Fibroblast of skin of abdomen (primary cell): ENCODE measurements around the gene ATP8B2. TPM values are rescaled to one million over a fixed set of nuclear protein-coding genes. Genes with fewer than 3 reads are reported as not detected.
"Not testable (repeated sequence)": the region's sequence is repeated elsewhere in the genome, so short reads cannot be mapped to it uniquely, and the experiment has no call there.

ENCODE experiments used
- DNase-seq: peaks from one replicate; pipeline ENCODE4 v3.0.0-alpha.2; 2013
- polyA plus RNA-seq, 2 experiments: library from polyadenylated mRNA; unstranded; fragments of 120-200 nt; gene quantifications; one replicate each; pipeline ENCODE4 v1.2.1, GENCODE V29; 2013; ENCODE audit not compliant: insufficient read length in 2 of 2

ATP8B2 gene, protein sequence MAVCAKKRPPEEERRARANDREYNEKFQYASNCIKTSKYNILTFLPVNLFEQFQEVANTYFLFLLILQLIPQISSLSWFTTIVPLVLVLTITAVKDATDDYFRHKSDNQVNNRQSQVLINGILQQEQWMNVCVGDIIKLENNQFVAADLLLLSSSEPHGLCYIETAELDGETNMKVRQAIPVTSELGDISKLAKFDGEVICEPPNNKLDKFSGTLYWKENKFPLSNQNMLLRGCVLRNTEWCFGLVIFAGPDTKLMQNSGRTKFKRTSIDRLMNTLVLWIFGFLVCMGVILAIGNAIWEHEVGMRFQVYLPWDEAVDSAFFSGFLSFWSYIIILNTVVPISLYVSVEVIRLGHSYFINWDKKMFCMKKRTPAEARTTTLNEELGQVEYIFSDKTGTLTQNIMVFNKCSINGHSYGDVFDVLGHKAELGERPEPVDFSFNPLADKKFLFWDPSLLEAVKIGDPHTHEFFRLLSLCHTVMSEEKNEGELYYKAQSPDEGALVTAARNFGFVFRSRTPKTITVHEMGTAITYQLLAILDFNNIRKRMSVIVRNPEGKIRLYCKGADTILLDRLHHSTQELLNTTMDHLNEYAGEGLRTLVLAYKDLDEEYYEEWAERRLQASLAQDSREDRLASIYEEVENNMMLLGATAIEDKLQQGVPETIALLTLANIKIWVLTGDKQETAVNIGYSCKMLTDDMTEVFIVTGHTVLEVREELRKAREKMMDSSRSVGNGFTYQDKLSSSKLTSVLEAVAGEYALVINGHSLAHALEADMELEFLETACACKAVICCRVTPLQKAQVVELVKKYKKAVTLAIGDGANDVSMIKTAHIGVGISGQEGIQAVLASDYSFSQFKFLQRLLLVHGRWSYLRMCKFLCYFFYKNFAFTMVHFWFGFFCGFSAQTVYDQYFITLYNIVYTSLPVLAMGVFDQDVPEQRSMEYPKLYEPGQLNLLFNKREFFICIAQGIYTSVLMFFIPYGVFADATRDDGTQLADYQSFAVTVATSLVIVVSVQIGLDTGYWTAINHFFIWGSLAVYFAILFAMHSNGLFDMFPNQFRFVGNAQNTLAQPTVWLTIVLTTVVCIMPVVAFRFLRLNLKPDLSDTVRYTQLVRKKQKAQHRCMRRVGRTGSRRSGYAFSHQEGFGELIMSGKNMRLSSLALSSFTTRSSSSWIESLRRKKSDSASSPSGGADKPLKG
- polyA plus RNA-seq (2013, experiment 1 of 2; ENCODE audit: insufficient read length): 42.3 TPM
- 38.6 TPM for polyA plus RNA-seq (2013, experiment 2 of 2; ENCODE audit: insufficient read length)

DNA sequence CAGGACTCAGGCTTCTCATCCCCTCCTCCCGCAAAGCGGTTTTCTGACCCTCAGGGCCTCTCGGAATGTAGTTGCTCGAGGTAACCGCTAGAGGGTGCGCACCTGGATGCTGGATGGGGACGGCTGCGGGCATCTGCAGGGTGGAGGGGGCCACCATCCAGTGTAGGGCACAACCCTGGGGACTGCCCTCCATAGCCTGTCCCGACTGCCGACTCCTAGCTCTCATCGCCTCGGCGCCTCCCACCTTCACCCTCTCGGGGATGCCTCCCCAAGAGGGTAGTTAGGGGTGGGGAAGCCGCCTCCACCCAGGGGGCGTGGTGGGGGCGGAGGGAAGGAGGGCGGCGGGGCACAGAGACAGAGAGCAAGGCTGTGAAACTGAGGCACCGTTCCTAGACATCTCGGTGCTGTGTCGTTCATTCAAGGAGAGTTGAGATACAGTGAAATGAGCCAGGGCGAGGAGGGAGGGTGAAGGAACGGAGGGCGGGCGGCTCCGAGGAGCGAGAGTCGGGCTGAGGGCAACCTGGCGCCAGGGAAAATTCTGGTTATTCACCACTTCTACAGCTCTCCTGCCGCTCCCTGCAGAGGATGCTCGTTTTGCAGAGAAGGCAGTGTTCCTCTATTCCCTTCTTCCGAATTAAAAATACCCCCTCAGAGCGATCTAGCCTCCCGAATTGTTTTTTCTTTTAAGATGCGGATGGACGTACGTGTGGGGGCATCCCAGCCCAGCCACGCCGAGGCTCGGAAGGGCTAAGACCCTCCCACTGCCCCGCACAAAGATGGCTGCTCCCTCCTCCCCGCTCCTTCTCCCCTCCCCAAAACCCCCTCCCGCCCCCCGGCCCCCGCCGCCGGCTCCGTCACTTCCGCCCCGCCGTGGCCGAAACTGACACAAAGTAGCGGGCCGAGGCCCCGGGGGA is at the start of gene ATP8B2:
TSS of gene ATP8B2 (plus strand) at position 857 of the 914 bp plus-strand sequence. CDS start 2,617 bp downstream, outside the sequence.
- peak; percentile 80 for DNase-seq

GRCh38 chr1:154276797-154277196 is 48.5 kb upstream of the ATP8B2 start:
- DNase-seq: no peak

GRCh38 chr1:154287591-154287990 is 37.7 kb upstream of the ATP8B2 start:
- DNase-seq: not testable (repeated sequence)

- DNase-seq: no peak
These were observed 36.7 kb upstream of the ATP8B2 start for GRCh38 chr1:154288661-154289060.

- DNase-seq: no peak
These were observed 34.4 kb upstream of the ATP8B2 start for GRCh38 chr1:154290921-154291320.

DNA sequence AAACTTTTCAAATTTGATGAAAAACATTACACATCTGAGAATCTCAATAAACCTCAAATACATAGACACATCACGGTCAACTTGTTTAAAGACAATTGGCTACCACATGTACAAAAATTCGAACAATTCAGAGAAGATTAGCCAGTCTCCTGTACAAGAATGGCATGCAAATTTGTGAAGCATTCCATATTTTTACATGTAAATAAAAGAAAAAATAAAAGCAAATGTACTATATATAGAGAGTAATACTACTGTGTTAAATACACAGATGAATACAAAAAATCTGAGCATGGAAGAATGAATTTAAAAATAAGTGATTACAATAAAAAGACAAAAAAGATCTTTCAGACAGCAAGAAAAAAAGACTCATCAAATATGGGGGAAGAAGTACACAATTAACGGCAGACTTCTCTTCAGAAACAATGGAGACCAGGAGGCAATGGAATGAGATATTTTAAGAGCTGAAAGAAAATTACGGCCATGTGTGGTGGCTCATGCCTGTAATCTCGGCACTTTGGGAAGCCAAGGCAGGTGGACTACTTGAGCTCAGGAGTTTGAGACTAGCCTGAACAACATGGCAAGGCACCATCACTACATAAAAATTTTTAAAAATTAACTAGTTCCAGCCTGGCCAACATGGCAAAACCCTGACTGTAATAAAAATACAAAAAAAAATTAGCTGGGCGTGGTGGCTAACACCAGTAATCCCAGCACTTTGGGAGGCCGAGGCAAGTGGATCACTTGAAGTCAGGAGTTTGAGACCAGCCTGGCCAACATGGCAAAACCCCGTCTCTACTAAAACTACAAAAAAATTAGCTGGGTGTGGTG is 29.7 kb upstream of the ATP8B2 start:
- DNase-seq: no peak

DNA sequence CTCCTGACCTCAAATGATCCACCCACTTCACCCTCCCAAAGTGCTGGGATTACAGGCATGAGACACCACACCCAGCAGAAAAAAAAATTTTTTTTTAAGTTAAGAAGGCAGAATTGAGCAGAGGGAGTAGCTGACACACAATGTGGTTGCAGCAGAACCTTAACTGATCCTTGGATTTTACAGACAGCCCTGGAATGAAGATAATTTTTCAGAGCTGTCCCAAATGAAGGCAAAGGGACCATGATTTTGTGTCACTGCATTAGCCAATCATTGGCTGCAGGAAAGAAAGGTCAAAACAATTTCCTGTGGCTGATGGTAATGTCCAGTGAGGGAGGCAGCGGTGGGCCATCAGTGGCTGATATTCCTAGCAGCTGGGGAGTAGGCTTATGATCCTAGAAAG is 23.7 kb upstream of the ATP8B2 start:
- DNase-seq: no peak

GRCh38 chr1:154304664-154305337 is 20.5 kb upstream of the ATP8B2 start:
- DNase-seq: peak; percentile 18

GRCh38 chr1:154306151-154306550 is 19.2 kb upstream of the ATP8B2 start:
- peak; percentile 26 for DNase-seq

DNA sequence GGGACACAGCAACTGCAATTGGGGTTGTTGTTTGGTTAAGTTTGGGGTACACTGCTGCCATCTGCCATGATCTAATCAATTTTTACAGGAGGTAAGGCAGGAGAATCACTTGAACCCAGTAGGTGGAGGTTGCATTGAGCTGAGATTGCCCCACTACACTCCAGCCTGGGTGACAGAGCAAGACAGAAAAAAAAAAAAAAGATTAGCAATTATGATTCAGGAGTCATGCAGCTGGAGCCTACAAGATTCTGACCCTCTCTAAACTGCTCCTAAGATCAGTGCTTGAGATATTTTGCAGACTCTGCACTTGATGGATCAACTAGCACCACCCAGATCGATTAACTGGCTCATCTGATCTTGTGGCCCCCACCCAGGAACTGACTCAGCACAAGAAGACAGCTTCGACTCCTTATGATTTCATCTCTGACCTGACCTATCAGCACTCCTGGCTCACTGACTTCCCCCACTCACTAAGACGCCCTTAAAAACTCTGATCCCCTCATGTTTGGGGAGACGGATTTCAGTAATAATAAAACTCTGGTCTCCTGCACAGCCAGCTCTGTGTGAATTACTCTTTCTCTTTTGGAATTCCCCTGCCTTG is 17.6 kb upstream of the ATP8B2 start:
- not testable (repeated sequence) for DNase-seq

- not testable (repeated sequence) for DNase-seq
These were observed 16.2 kb upstream of the ATP8B2 start for GRCh38 chr1:154309136-154309535.

DNA sequence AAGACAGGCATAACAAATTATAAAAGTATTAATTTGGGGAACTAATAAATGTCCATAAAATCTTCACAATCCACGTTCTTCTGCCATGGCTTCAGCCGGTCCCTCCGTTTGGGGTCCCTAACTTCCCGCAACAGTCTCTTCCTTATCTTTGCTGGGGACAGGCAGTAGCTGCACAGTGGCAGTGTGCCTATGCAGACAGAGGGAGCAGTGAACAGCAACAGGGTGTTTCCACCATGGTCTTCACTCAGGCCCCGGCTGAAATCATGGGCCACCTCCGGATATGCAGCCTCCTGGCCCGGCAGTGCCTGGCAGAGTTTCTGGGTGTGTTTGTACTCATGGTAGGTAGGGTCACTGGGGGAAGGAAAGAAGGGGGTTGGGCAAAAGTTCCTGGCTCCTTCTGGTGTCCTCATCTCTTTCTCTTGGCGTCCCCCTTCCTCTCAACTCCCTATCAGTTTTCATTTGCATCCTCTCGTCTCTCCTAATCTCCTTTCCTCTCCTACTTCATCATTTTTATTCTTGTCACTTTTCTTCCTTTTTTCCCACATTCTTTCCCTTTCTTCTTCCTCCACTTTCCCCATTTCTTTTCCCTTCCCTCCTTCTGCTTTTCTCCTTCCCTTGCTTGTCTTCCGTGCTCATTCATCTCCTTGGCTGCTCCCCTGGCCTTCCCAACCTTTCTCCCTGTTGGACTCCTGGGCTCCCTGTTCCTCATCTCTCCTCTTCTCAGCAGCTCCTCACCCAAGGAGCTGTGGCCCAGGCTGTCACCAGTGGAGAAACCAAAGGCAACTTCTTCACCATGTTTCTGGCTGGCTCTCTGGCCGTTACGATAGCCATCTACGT is 12.9 kb upstream of the ATP8B2 start:
- not testable (repeated sequence) for DNase-seq

GRCh38 chr1:154313066-154313356 is 12.3 kb upstream of the ATP8B2 start:
- no peak for DNase-seq

DNA sequence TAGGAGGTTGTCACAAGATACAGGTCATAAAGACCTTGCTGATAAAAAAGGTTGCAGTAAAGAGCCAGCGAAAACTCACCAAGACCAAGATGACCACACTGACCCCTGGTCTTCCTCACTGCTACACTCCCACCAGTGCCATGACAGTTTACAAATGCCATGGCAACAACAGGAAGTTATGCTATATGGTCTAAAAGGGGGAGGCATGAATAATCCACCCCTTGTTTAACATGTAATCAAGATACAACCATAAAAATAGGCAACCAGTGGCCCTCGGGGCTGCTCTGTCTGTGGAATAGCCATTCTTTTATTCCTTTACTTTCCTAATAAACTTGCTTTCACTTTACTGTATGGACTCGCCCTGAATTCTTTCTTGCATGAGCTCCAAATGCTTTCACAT is 11.1 kb upstream of the ATP8B2 start:
- not testable (repeated sequence) for DNase-seq

DNA sequence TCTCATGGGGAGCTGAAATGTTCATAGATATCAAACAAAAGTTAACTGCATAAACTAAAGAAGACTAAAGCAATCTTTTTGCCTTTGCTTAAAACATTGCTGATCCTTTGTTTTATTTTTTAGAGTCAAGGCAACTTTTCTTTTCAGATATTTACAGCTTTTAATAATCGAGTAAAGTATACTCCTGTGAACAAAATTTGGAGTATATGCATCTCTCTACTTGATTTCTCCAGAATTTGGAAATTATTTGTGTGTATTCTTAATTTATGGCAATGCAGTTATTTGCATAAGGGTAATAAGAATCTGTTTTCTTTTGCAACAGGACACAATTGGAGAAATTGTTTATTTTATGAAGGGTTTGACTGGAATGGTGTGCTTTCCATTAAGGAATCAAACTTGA is 8.6 kb upstream of the ATP8B2 start:
- DNase-seq: no peak

GRCh38 chr1:154318386-154318785 is 6.9 kb upstream of the ATP8B2 start:
- DNase-seq: no peak

GRCh38 chr1:154320882-154321608 is 4.3 kb upstream of the ATP8B2 start, which contains the start of gene AQP10:
Gene AQP10 (plus strand): TSS chr1:154321093. CDS start chr1:154321156, 63 bp downstream.
- no peak for DNase-seq

DNA sequence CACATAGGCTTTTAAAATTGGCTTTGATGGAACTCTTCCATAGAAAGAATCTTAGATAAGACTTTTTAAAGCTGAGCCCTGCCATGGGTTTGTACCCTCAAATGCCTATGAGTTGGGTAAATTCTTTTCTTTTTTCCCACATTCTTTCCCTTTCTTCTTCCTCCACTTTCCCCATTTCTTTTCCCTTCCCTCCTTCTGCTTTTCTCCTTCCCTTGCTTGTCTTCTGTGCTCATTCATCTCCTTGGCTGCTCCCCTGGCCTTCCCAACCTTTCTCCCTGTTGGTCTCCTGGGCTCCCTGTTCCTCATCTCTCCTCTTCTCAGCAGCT is 3.8 kb upstream of the ATP8B2 start:
- DNase-seq: not testable (repeated sequence)
